IMR-90 (cell line): Measurements from ENCODE around the gene TPP1. TPM values are rescaled to one million over a fixed set of nuclear protein-coding genes. Genes with fewer than 3 reads are reported as not detected.

ENCODE experiments used
- ATAC-seq: fragments of 200-7000 bp; cut with Tn5 transposase; 2 replicates; pipeline ENCODE4 v1.9.1; 2020; ENCODE audit warnings: low read depth, mild to moderate bottlenecking, moderate library complexity
- BruUV-seq: library from RNA; stranded (reverse); fragments of 400-500 nt; replicated peaks from 2 replicates; lab custom pipeline; 2021; lab: Mats Ljungman, UMichigan
- CTCF ChIA-PET: fragments of 300-600 bp; formaldehyde crosslinking; extraction: SDS; loops from one replicate; lab custom pipeline; 2021; ENCODE audit warnings: antibody characterized with exemption; lab: Yijun Ruan, JAX
- POLR2A ChIA-PET: fragments of 300-600 bp; sonication (Branson Sonifier 250); formaldehyde crosslinking; loops from one replicate; lab custom pipeline; 2022; ENCODE audit warnings: antibody characterized with exemption; ENCODE audit not compliant: unreplicated experiment; lab: Charles Lee
- DNase-seq: peaks from one replicate; pipeline ENCODE4 v3.0.0; 2013
- H2AFZ ChIP-seq: replicated peaks from 2 replicates; pipeline ENCODE3; 2013; ENCODE audit warnings: low read length, mild to moderate bottlenecking; ENCODE audit not compliant: poor library complexity
- H2AK5ac ChIP-seq: 2 replicates; pipeline ENCODE4 v1.6.1; 2013; ENCODE audit warnings: low read depth, low read length, inconsistent platforms
- H2AK9ac ChIP-seq: replicated peaks from 2 replicates; pipeline ENCODE3; 2013; ENCODE audit warnings: mild to moderate bottlenecking, low read depth, low read length, moderate library complexity; ENCODE audit not compliant: poor library complexity
- H2BK120ac ChIP-seq: 2 replicates; pipeline ENCODE4 v1.6.1; 2013; ENCODE audit warnings: low read depth, low read length, inconsistent platforms
- H2BK15ac ChIP-seq: 3 replicates; pipeline ENCODE4 v1.6.1; 2013; ENCODE audit warnings: low read depth, low read length, inconsistent platforms
- H2BK20ac ChIP-seq: 2 replicates; pipeline ENCODE4 v1.6.1; 2013; ENCODE audit warnings: low read depth, mild to moderate bottlenecking, inconsistent platforms, low read length, moderate library complexity
- H2BK5ac ChIP-seq: 2 replicates; pipeline ENCODE4 v1.6.1; 2013; ENCODE audit warnings: mild to moderate bottlenecking, low read depth, low read length, inconsistent platforms; ENCODE audit not compliant: poor library complexity, severe bottlenecking
- H3K14ac ChIP-seq: replicated peaks from 2 replicates; pipeline ENCODE4 v1.6.1; 2013; ENCODE audit warnings: low read depth, low read length, inconsistent platforms
- H3K18ac ChIP-seq: 2 replicates; pipeline ENCODE4 v1.6.1; 2013; ENCODE audit warnings: low read depth, low read length, control low read depth
- H3K23ac ChIP-seq: 2 replicates; pipeline ENCODE4 v1.6.1; 2013; ENCODE audit warnings: low read depth, low read length, inconsistent platforms
- H3K27ac ChIP-seq: 2 replicates; pipeline ENCODE4 v1.5.1; 2013; ENCODE audit warnings: mild to moderate bottlenecking, control low read depth, low read length; ENCODE audit not compliant: insufficient read depth
- H3K27me3 ChIP-seq: 2 replicates; pipeline ENCODE4 v1.6.1; 2013; ENCODE audit warnings: low read length; ENCODE audit not compliant: control insufficient read depth, insufficient read depth
- H3K36me3 ChIP-seq: 2 replicates; pipeline ENCODE4 v1.6.1; 2013; ENCODE audit warnings: low read length, mixed read lengths; ENCODE audit not compliant: control insufficient read depth, insufficient read depth
- H3K4ac ChIP-seq: 2 replicates; pipeline ENCODE4 v1.6.1; 2013; ENCODE audit warnings: low read depth, low read length, inconsistent platforms
- H3K4me1 ChIP-seq: 2 replicates; pipeline ENCODE4 v1.6.1; 2013; ENCODE audit warnings: low read length, mixed read lengths; ENCODE audit not compliant: control insufficient read depth, insufficient read depth
- H3K4me2 ChIP-seq: 2 replicates; pipeline ENCODE4 v1.6.1; 2013; ENCODE audit warnings: low read depth, mild to moderate bottlenecking, control low read depth, low read length, moderate library complexity
- H3K4me3 ChIP-seq: 2 replicates; pipeline ENCODE4 v1.5.1; 2013; ENCODE audit warnings: low read depth, mild to moderate bottlenecking, control low read depth, low read length, moderate library complexity; ENCODE audit not compliant: insufficient read depth
- H3K56ac ChIP-seq: 2 replicates; pipeline ENCODE4 v1.6.1; 2013; ENCODE audit warnings: low read length, inconsistent platforms; ENCODE audit not compliant: insufficient read depth; ENCODE audit errors: extremely low read depth
- H3K79me1 ChIP-seq, 2 experiments: 2 replicates each; pipeline ENCODE4 v1.6.1; 2013; ENCODE audit warnings: low read length in 2 of 2, inconsistent platforms in 1 of 2, low read depth in 1 of 2
- H3K9ac ChIP-seq: 2 replicates; pipeline ENCODE4 v1.6.1; 2013; ENCODE audit warnings: low read depth, low read length, control low read depth
- H3K9me1 ChIP-seq: 2 replicates; pipeline ENCODE4 v1.6.1; 2013; ENCODE audit warnings: low read length, inconsistent platforms; ENCODE audit not compliant: insufficient read depth
- H3K9me3 ChIP-seq: 2 replicates; pipeline ENCODE4 v1.6.1; 2013; ENCODE audit warnings: low read length; ENCODE audit not compliant: control insufficient read depth, insufficient read depth
- H4K20me1 ChIP-seq: 2 replicates; pipeline ENCODE4 v1.6.1; 2013; ENCODE audit warnings: low read length, inconsistent platforms; ENCODE audit not compliant: insufficient read depth
- H4K5ac ChIP-seq: 2 replicates; pipeline ENCODE4 v1.6.1; 2013; ENCODE audit warnings: mild to moderate bottlenecking, low read depth, low read length, control low read depth
- H4K8ac ChIP-seq, 2 experiments: 2 replicates each; pipeline ENCODE4 v1.6.1; 2013; ENCODE audit warnings: low read depth in 2 of 2, low read length in 2 of 2, control low read depth in 1 of 2, inconsistent platforms in 1 of 2
- H4K91ac ChIP-seq: 2 replicates; pipeline ENCODE4 v1.6.1; 2013; ENCODE audit warnings: low read depth, low read length, inconsistent platforms; ENCODE audit not compliant: insufficient read depth
- BHLHE40 ChIP-seq: fragments of 150-350 bp; IDR thresholded peaks from 2 replicates; pipeline ENCODE4 v1.6.1; 2016; ENCODE audit warnings: mild to moderate bottlenecking, low read depth, low read length
- CHD1 ChIP-seq: IDR thresholded peaks from 2 replicates; pipeline ENCODE4 v1.6.1; 2012; ENCODE audit warnings: low read depth, low read length, improper control_type of control experiment
- MAZ ChIP-seq: IDR thresholded peaks from 2 replicates; pipeline ENCODE4 v1.6.1; 2012; ENCODE audit warnings: low read depth, mild to moderate bottlenecking, low read length, improper control_type of control experiment, moderate library complexity, borderline replicate concordance
- MXI1 ChIP-seq: IDR thresholded peaks from 2 replicates; pipeline ENCODE4 v1.6.1; 2012; ENCODE audit warnings: low read depth, mild to moderate bottlenecking, low read length, moderate library complexity, borderline replicate concordance
- NFE2L2 ChIP-seq: fragments of 150-350 bp; IDR thresholded peaks from 2 replicates; pipeline ENCODE4 v1.6.1; 2016; ENCODE audit warnings: low read depth, mild to moderate bottlenecking, low read length
- POLR2A ChIP-seq: IDR thresholded peaks from 2 replicates; pipeline ENCODE4 v1.6.1; 2012; ENCODE audit warnings: mild to moderate bottlenecking, low read depth, low read length
- RAD21 ChIP-seq: IDR thresholded peaks from 2 replicates; pipeline ENCODE4 v1.6.1; 2012; ENCODE audit warnings: low read length, improper control_type of control experiment
- RCOR1 ChIP-seq: IDR thresholded peaks from 2 replicates; pipeline ENCODE4 v1.6.1; 2012; ENCODE audit warnings: mild to moderate bottlenecking, low read length, improper control_type of control experiment; ENCODE audit not compliant: insufficient replicate concordance
- RFX5 ChIP-seq: IDR thresholded peaks from 2 replicates; pipeline ENCODE4 v1.8.0; 2012; ENCODE audit warnings: low read depth, mild to moderate bottlenecking, low read length, moderate library complexity
- WGBS, 2 experiments: methylation state at CpG; one replicate each; pipeline versions ENCODE4 v1.1.5 to v1.1.7; 2013; ENCODE audit warnings: missing lambda C conversion rate in 2 of 2; ENCODE audit not compliant: insufficient read length in 1 of 2; ENCODE audit errors: extremely low coverage in 2 of 2; 5-methylcytosine and 5-hydroxymethylcytosine counted together
- dilution Hi-C: fragments of 300-500 bp; cut with HindIII; formaldehyde crosslinking; loops from one replicate; pipeline ENCODE4 v1.14.3; 2018; ENCODE audit warnings: low sequenced_read_pairs; ENCODE audit not compliant: unreplicated experiment
- in situ Hi-C: fragments of 300-500 bp; cut with MboI; formaldehyde crosslinking; loops from 3 replicates; pipeline ENCODE4 v1.14.3; 2019; ENCODE audit warnings: low sequenced_read_pairs, inconsistent platforms, mixed read lengths
- intact Hi-C: fragments of 100-400 bp; cut with micrococcal nuclease; formaldehyde crosslinking; loops from 2 replicates; pipeline ENCODE4 v1.10.0; 2022
- polyA plus RNA-seq, 3 experiments: library from polyadenylated mRNA; depleted of rRNA; stranded (reverse); fragments of >200 nt; gene quantifications; 2 replicates each; pipeline ENCODE4 v1.2.3, GENCODE V29; 2012; ENCODE audit warnings: low replicate concordance in 1 of 3
- total RNA-seq: library from RNA; depleted of rRNA; stranded (reverse); fragments of >200 nt; gene quantifications from 2 replicates; pipeline ENCODE4 v1.2.3, GENCODE V29; 2012
- TF ChIP-seq, protein P1 (sequence below): fragments of 150-350 bp; IDR thresholded peaks from 2 replicates; pipeline ENCODE4 v1.6.1; 2016; ENCODE audit warnings: low read depth, mild to moderate bottlenecking, low read length, moderate library complexity, borderline replicate concordance
- TF ChIP-seq, protein P2 (sequence below): conservative IDR thresholded peaks from 2 replicates; pipeline ENCODE4 v1.5.1; 2012; ENCODE audit warnings: mild to moderate bottlenecking, low read depth, low read length, improper control_type of control experiment
- TF ChIP-seq, protein P3 (sequence below): fragments of 150-350 bp; IDR thresholded peaks from 2 replicates; pipeline ENCODE4 v1.6.1; 2017; ENCODE audit warnings: mild to moderate bottlenecking, antibody characterized with exemption, low read length, low read depth

Gene TPP1
- total and polyA plus RNA-seq, 2 of the 4 experiments (the other 2 are of a cell fraction), result 33.5 to 108 TPM

DNA sequence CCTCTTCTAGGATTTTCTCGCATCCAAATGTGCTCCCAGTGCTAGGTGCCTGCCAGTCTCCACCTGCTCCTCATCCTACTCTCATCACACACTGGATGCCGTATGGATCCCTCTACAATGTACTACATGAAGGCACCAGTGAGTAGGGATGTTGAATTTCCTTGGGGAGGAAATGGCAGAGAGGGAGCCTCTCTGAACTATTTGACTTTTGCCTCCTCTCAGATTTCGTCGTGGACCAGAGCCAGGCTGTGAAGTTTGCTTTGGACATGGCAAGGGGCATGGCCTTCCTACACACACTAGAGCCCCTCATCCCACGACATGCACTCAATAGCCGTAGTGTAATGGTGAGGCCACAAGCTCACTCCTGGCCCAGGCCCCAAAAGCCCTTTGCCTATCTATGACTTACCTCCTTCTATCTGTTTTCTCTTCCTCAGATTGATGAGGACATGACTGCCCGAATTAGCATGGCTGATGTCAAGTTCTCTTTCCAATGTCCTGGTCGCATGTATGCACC, 9.7 kb downstream of the TPP1 start:
- peaks cover 8% of the 10 kb centered on the region for H4K20me1 ChIP-seq
- 100% methylated on average over 2 of the region's 8 CpGs; no CpG with 5 or more reads in 1 of the 2 experiments for WGBS, 2 experiments
- H2AFZ ChIP-seq, result no peak overlapping the region
- H3K56ac ChIP-seq, result no peak overlapping the region
- in situ Hi-C loops (no loop called here), intact Hi-C loops (no loop called here), dilution Hi-C loops (no loop called here)
- no peak for DNase-seq
- H3K4me1 ChIP-seq, result peaks cover 31% of the 10 kb centered on the region
- TSS peak; percentile 53 for BruUV-seq
- H3K9me1 ChIP-seq, result peaks cover 29% of the 10 kb centered on the region
- no peak overlapping the region for H4K91ac ChIP-seq
- no peak overlapping the region for H3K9ac ChIP-seq
- H3K23ac ChIP-seq, result peak overlapping the region; percentile 40; the same call in 1 of the 2 replicates
- H3K18ac ChIP-seq, result no peak overlapping the region
- peaks cover 31 to 66% of the 10 kb centered on the region in 2 experiments for H3K79me1 ChIP-seq
- no peak overlapping the region for H2BK120ac ChIP-seq
- no peak for ATAC-seq
- no peak overlapping the region for H2BK15ac ChIP-seq
- H3K4me3 ChIP-seq, result no peak overlapping the region
- no peak for TF ChIP-seq MXI1
- TF ChIP-seq BHLHE40, result no peak
- TF ChIP-seq POLR2A, result no peak
- TF ChIP-seq, protein P1, sequence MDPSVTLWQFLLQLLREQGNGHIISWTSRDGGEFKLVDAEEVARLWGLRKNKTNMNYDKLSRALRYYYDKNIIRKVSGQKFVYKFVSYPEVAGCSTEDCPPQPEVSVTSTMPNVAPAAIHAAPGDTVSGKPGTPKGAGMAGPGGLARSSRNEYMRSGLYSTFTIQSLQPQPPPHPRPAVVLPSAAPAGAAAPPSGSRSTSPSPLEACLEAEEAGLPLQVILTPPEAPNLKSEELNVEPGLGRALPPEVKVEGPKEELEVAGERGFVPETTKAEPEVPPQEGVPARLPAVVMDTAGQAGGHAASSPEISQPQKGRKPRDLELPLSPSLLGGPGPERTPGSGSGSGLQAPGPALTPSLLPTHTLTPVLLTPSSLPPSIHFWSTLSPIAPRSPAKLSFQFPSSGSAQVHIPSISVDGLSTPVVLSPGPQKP, result no peak
- no peak for TF ChIP-seq NFE2L2
- TF ChIP-seq, protein P2, sequence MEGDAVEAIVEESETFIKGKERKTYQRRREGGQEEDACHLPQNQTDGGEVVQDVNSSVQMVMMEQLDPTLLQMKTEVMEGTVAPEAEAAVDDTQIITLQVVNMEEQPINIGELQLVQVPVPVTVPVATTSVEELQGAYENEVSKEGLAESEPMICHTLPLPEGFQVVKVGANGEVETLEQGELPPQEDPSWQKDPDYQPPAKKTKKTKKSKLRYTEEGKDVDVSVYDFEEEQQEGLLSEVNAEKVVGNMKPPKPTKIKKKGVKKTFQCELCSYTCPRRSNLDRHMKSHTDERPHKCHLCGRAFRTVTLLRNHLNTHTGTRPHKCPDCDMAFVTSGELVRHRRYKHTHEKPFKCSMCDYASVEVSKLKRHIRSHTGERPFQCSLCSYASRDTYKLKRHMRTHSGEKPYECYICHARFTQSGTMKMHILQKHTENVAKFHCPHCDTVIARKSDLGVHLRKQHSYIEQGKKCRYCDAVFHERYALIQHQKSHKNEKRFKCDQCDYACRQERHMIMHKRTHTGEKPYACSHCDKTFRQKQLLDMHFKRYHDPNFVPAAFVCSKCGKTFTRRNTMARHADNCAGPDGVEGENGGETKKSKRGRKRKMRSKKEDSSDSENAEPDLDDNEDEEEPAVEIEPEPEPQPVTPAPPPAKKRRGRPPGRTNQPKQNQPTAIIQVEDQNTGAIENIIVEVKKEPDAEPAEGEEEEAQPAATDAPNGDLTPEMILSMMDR, result no peak
- TF ChIP-seq, protein P3, sequence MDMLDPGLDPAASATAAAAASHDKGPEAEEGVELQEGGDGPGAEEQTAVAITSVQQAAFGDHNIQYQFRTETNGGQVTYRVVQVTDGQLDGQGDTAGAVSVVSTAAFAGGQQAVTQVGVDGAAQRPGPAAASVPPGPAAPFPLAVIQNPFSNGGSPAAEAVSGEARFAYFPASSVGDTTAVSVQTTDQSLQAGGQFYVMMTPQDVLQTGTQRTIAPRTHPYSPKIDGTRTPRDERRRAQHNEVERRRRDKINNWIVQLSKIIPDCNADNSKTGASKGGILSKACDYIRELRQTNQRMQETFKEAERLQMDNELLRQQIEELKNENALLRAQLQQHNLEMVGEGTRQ, result no peak
- no peak for TF ChIP-seq RFX5
- TF ChIP-seq CHD1, result no peak
- TF ChIP-seq RCOR1, result no peak
- no peak for TF ChIP-seq RAD21
- TF ChIP-seq MAZ, result no peak
- no peak overlapping the region for H3K4me2 ChIP-seq
- H2AK9ac ChIP-seq, result peak overlapping the region; percentile 47
- H3K14ac ChIP-seq, result no peak overlapping the region
- no peak overlapping the region for H2BK20ac ChIP-seq
- peak overlapping the region; percentile 89; the same call in 1 of the 2 replicates for H3K4ac ChIP-seq
- no peaks in the 10 kb centered on the region for H3K27me3 ChIP-seq
- peak overlapping the region; percentile 27 for H2BK5ac ChIP-seq
- H2AK5ac ChIP-seq, result peak overlapping the region; percentile 44; the same call in 1 of the 2 replicates
- H3K36me3 ChIP-seq, result peaks cover 46% of the 10 kb centered on the region
- no peaks in the 10 kb centered on the region for H3K9me3 ChIP-seq
- ChIA-PET POLR2A (interaction anchor here (1.7 kb wide), 1 partner anchor 8 kb away, joined by 4 read pairs; no protein-coding TSS in a partner anchor), CTCF (no interaction called here)
- peak overlapping the region; percentile 7 to 13; a peak in 1 of 4 replicates for H4K8ac ChIP-seq
- H3K27ac ChIP-seq, result peak overlapping the region; percentile 30; the same call in 1 of the 2 replicates
- H4K5ac ChIP-seq, result peak overlapping the region; percentile 27; the same call in 1 of the 2 replicates
